ELR (cell line): ENCODE results near the gene KRTAP10-10.
"Not testable (repeated sequence)": the region's sequence is repeated elsewhere in the genome, so short reads cannot be mapped to it uniquely, and the experiment has no call there.

Experiments used
- DNase-seq: peaks from one replicate; pipeline ENCODE4 v3.0.0-alpha.2; 2015; ENCODE audit warnings: low read depth

The KRTAP10-10 gene

DNA sequence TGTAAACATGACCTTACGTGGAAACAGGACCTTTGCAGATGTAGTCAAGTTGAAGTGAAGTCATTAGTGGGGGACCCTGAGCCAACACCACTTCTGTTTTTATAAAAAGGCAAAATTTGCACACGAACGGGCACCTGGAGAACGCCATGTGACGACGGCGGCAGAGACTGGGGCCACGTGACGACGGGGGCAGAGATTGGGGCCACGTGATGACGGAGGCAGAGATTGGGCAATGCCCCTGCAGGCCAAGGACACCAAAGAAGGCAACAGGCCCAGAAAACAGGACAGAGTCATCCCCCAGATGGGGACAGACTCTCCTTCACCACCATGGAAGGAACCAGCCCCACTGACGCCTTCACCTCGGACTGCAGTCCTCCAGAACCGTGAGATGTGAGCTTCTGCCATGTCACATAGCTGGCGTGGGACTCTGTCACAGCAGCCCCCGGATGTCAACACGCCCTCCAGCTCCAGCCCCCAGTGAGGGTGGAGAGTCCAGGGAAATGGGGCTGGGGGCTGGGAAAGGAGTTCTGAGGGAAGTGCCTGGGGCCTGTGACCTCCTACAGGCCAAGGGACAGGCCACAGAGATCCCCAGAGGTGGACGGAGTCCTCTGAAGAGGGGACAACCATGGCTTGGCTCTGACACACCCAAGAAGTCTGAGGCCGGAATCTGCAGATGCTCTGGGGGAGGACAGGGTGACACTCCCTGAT lies 13.3 kb downstream of the KRTAP10-10 start:
- DNase-seq, result no peak

GRCh38 chr21:44650973-44651675 lies 14.0 kb downstream of the KRTAP10-10 start:
- no peak for DNase-seq

DNA sequence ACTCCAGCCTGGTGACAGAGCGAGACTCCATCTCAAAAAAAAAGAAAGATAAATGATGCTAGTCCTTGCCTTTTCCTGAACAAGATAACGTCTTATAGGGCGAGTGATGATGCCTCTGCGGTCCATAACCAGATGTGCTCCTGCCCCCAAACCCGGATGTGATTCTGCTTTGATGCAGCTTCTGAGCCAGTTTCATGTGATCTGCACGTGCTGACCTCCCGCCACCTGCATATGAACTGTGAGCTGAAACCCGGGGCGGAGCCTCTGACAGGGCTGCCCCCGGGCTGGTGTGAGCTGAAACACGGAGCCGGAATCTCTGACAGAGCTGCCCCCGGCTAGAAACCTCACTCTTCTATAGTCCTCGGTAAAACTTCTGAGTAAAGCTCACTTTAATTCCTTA lies 16.0 kb downstream of the KRTAP10-10 start:
- no peak for DNase-seq

DNA sequence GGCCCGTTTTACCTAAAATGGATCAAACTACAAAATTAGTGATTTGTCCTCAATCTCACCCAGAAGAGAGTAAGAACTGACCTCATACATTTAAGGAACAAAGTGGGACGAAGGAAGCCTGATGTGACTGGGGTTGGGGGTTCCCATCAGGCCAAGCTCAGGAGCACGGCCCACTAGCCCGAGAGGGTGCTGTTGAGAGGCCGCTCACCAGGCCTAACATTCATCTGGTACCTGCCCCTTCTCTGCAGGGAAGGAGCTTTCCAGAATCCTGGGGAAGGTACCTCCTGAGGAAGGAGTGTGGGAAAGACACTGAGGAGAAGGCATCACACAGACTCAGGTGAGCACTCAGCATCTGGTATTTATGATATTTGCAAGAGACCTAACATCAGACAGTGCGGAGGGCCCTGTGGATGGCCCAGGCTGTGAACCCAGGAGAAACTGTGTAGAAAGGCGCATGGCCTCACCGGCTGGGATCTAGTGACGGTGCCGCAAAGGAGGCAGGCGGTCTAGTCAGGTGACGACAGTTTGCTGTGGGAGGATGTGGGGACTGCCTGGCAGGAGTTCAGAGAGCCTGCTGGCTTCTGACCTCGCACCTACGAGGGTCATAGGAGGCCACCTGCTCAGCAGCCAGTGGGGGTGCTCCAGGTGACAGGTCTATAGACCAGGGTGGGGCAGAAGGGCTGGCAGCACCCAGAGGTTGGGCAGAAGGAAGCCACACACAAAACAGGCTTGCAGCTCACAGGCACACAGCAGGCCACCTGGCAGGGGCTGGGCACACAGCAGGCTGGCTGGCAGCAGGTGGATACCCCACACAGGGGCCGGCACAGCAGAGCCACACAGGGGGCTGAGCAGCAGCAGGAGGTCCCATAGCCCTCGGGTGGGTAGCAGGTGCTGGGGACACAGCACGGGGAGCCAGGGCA lies 16.8 kb downstream of the KRTAP10-10 start:
- no peak for DNase-seq

- no peak for DNase-seq
Measured at GRCh38 chr21:44654576-44655175, 17.5 kb downstream of the KRTAP10-10 start, which contains the start of gene KRTAP12-4. TSS of gene KRTAP12-4 (minus strand) at chr21:44654659. CDS start at chr21:44654614, 45 bp downstream.

- DNase-seq, result no peak
Measured at GRCh38 chr21:44656868-44657267, 19.7 kb downstream of the KRTAP10-10 start.

DNA sequence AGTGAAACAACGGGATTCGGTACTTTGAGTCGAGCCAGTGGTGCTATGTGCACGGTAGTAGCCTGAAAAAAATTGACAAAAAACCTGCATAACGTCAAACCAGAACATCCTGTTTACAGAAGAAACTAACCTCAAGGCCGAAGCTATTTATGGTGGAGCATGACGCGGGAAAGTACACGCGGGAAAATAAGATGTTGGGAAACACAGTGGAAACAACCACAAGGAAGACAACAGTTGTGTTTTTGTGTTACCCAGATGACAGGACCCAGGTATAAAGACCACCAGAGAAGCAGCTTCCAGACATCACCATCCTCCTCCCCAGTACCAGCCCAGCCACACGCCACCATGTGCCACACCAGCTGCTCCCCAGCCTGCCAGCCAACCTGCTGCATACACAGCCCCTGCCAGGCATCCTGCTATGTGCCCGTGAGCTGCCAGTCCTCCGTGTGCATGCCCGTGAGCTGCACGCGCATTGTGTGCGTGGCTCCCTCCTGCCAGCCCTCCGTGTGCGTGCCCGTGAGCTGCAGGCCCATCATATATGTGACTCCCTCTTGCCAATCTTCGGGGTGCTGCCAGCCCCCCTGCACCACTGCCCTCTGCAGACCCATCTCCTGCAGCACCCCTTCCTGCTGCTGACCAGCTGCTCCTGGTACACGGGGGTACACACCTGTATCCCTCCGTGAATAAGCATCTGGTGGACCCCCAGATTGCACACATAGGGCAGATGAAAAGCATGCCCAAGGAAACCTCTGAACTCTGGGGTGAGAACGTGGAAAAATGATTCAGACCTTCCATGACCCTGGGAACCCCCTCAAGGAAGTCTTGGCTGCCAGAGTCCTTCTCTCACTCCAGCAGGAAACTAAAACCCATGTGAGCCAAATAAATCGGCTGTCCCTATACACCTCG lies 20.7 kb downstream of the KRTAP10-10 start, which contains the start of gene KRTAP12-3:
KRTAP12-3 (plus strand) TSS at position 298 of the 906 bp plus-strand sequence; CDS start at position 346, 48 bp downstream.
- DNase-seq, result no peak

- no peak for DNase-seq
Measured at GRCh38 chr21:44658541-44658910, 21.4 kb downstream of the KRTAP10-10 start.

GRCh38 chr21:44658913-44659595 lies 21.9 kb downstream of the KRTAP10-10 start:
- DNase-seq, result no peak

GRCh38 chr21:44661567-44661966 lies 24.4 kb downstream of the KRTAP10-10 start:
- DNase-seq, result not testable (repeated sequence)

GRCh38 chr21:44664691-44665090 lies 27.5 kb downstream of the KRTAP10-10 start:
- DNase-seq, result no peak

- no peak for DNase-seq
Measured at GRCh38 chr21:44666401-44667320, 29.5 kb downstream of the KRTAP10-10 start, which contains the start of gene KRTAP12-2. TSS of gene KRTAP12-2 (minus strand) at chr21:44666927. CDS start at chr21:44666886, 41 bp downstream.

DNA sequence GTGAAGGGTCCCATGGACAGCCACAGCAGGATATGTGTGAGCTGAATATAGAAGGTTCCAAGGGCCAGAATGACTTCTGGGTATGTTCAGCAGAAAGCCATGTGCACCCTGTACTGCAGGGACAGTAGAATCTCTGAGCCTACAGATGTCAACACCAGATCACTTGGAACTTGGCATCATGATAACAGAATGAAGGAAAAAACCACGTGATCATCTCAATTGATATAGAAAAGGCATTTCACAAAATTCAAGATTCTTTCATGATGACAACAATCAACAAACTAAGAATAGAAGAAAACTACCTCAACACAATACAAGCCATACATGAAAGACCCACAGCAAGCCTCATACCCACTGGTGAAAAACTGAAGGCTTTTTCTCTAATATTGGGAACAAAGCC lies 30.5 kb downstream of the KRTAP10-10 start:
- no peak for DNase-seq

DNA sequence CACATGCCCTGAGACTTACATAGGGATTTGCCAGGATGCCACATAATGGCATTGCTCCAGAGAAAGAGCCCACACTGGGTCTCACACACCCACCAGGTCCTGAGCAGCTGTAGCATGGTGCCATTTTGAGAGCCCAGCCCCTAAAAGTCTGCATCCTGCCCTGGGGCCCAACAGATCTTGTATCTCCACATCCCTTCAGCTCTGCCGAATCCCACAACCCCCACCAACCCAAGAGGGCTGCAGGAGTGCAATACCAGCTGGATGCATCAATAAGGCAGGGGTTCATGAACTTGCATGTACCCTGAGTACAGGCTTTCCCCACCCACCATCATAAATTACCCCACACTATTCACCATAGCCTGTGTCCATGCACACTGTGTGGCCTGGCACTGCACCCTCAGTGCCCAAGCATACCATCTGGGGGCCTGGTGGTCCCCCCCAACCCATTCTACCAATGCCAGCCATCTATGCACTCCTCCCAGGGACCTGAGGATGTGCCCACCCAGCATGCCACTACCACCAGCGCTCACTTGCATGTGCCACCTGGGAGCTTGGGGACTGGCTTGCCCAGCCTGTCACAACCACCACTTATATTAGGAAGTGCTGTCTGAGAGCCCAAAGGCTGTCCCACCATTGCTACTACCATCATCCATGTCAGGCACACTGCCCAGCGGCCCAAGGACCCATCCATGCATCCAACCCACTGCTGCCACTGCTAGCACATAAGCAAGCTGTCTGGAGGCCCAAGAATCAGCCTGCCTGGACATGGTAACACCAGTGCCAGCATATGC lies 33.7 kb downstream of the KRTAP10-10 start:
- no peak for DNase-seq

- no peak for DNase-seq
Measured at GRCh38 chr21:44671911-44672310, 34.8 kb downstream of the KRTAP10-10 start.

- no peak for DNase-seq
Measured at GRCh38 chr21:44677881-44678280, 40.7 kb downstream of the KRTAP10-10 start.

DNA sequence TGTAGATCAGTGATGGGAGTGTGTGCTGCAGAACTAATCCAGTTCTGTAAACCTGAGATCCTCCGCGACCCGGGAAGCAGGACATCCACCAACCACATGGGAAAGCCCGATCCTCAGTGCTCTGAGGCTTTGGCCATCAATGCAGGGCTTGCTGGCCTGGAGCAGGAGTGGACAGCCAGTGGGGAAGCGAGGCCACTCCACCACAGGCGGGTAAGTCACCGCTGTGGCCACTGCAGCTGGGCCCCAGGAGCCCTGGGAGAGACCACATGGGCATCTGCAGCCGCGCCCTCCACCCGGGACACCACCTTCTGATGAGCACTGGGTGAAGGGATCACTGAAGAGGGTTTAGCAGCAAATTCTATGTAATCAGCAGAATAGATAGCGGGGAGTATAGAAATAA lies 44.0 kb downstream of the KRTAP10-10 start:
- no peak for DNase-seq
